Psoas muscle (tissue), 8 donors: ENCODE measurements around the gene SPPL2C. TPM values are rescaled to one million over a fixed set of nuclear protein-coding genes. Genes with fewer than 3 reads are reported as not detected.
A peak's percentile ranks its signal among the peaks of the same experiment; 100 is the strongest.

Experiments used
- ATAC-seq, 4 donors: fragments of 200-7000 bp; cut with Tn5 transposase; one replicate each; pipeline ENCODE4 v1.9.1; 2020; ENCODE audit warnings: moderate library complexity in 3 of 4, mild to moderate bottlenecking in 2 of 4
- DNase-seq, 2 donors: peaks; one replicate each; pipeline ENCODE4 v3.0.0-alpha.2; 2020
- H3K27ac ChIP-seq: fragments of 200-600 bp; one replicate; pipeline ENCODE4 v1.8.0; 2022
- H3K27me3 ChIP-seq, 3 donors: fragments of 200-600 bp in 1 of 3; one replicate each; pipeline versions ENCODE4 v1.6.1 to v1.8.0; 2013 to 2022; ENCODE audit warnings: low read length in 2 of 3, mild to moderate bottlenecking in 2 of 3, moderate library complexity in 1 of 3; ENCODE audit not compliant: insufficient read depth in 3 of 3
- H3K36me3 ChIP-seq, 2 donors: fragments of 200-600 bp in 1 of 2; one replicate each; pipeline versions ENCODE4 v1.6.1 to v1.8.0; 2013 to 2022; ENCODE audit warnings: low read depth in 1 of 2, mild to moderate bottlenecking in 1 of 2, moderate library complexity in 1 of 2; ENCODE audit not compliant: insufficient read depth in 1 of 2
- H3K4me1 ChIP-seq: fragments of 200-600 bp; one replicate; pipeline ENCODE4 v1.8.0; 2022
- H3K4me3 ChIP-seq: fragments of 200-600 bp; one replicate; pipeline ENCODE4 v1.8.0; 2022; ENCODE audit warnings: mild to moderate bottlenecking
- H3K9me3 ChIP-seq: fragments of 200-600 bp; one replicate; pipeline ENCODE4 v1.8.0; 2022
- CTCF ChIP-seq: fragments of 200-600 bp; IDR thresholded peaks from one replicate; pipeline ENCODE4 v1.8.0; 2022; ENCODE audit warnings: antibody characterized with exemption
- WGBS, 3 donors: extraction: QIAGEN DNeasy Blood & Tissue Kit; methylation state at CpG; one replicate each; pipeline versions ENCODE4 v1.1.6 to v1.1.7; 2013; 5-methylcytosine and 5-hydroxymethylcytosine counted together
- intact Hi-C, 2 donors: fragments of 100-400 bp; cut with DNase I; formaldehyde crosslinking; loops; one replicate each; pipeline versions ENCODE4 v1.11.0 to v1.14.2; 2022
- polyA plus RNA-seq, 3 donors: library from polyadenylated mRNA; stranded (reverse); fragments of 200-250 nt; gene quantifications; one replicate each; pipeline ENCODE4 v1.2.3, GENCODE V29; 2013
- total RNA-seq, 4 donors: library from RNA; stranded (reverse); fragmentation: NEBNext Ultra II Directional in 2 of 4; extraction: Animal tissue kit (Norgen Biotek cat#: 25700) in 2 of 4; gene quantifications; one replicate each; pipeline versions ENCODE4 v1.2.1 to v1.2.4, GENCODE V29; 2021 to 2023
- donor health status: healthy with polysubstance abuse.
- donor health status: DM: no; HTN: no; CAD: no; lungs with moderate emphysema.
- donor health status: Bipolar disorder and iron deficiency.
- donor health status: healthy.
- donor health status: DM: yes; HTN: yes; CAD: no.
- donor health status: DM: no; HTN: no; CAD: no.
- donor health status: DM: no; HTN: no; CAD: no.
- donor health status: DM: yes; HTN: yes; CAD: no.

The SPPL2C gene
- total and polyA plus RNA-seq, 7 donors = not detected

GRCh38 chr17:45894022-45894784, 49.5 kb downstream of the SPPL2C start, which contains the start of gene MAPT:
MAPT (plus strand) TSS chr17:45894554; CDS start chr17:45962338, 67,784 bp downstream.
- H3K27me3 ChIP-seq = no peaks in the 10 kb centered on the region
- peak; percentile 85 to 94 (median 90) for ATAC-seq
- WGBS, 3 donors = 0 to 1% (median 1%) methylated on average over 45 to 97 of the region's 97 CpGs
- no peaks in the 10 kb centered on the region for H3K9me3 ChIP-seq
- peak within 1 kb of the TSS; percentile 88 for H3K27ac ChIP-seq
- H3K4me3 ChIP-seq = peak within 1 kb of the TSS; percentile 97
- peak; percentile 98 for TF ChIP-seq CTCF
- intact Hi-C loops = loop anchor here (2.0 to 10.0 kb wide), 2 partner anchors 49 to 51 kb away; no protein-coding TSS in a partner anchor
- H3K4me1 ChIP-seq = peaks cover 23% of the 10 kb centered on the region
- DNase-seq = peak; percentile 93 to 97
- no peaks in the 10 kb centered on the region for H3K36me3 ChIP-seq

- peak; percentile 40 to 68 (median 62) for ATAC-seq
- TF ChIP-seq CTCF = no peak
- H3K9me3 ChIP-seq = no peaks in the 10 kb centered on the region
- no peaks in the 10 kb centered on the region for H3K27me3 ChIP-seq
- H3K4me1 ChIP-seq = peaks cover 36% of the 10 kb centered on the region
- peak; percentile 47 to 82 for DNase-seq
- peak overlapping the region; percentile 88 for H3K27ac ChIP-seq
- intact Hi-C loops = loop anchor here (2.0 to 10.0 kb wide), 2 partner anchors 47 to 49 kb away; no protein-coding TSS in a partner anchor
- H3K4me3 ChIP-seq = peak overlapping the region; percentile 97
- 0 to 1% (median 1%) methylated on average over 40 to 63 of the region's 63 CpGs for WGBS, 3 donors
- no peaks in the 10 kb centered on the region for H3K36me3 ChIP-seq
Observed at GRCh38 chr17:45895304-45895968, 50.8 kb downstream of the SPPL2C start.

GRCh38 chr17:45895969-45896785, 51.5 kb downstream of the SPPL2C start:
- TF ChIP-seq CTCF = no peak
- DNase-seq = peak; percentile 35 to 60
- Histone ChIP-seq H3K27ac (peak overlapping the region; percentile 88), H3K36me3 (no peaks in the 10 kb centered on the region), H3K9me3 (no peaks in the 10 kb centered on the region), H3K4me1 (peaks cover 43% of the 10 kb centered on the region), H3K4me3 (peak overlapping the region; percentile 97), H3K27me3 (no peaks in the 10 kb centered on the region)
- WGBS, 3 donors = 19 to 29% (median 20%) methylated on average over 55 of the region's 55 CpGs
- ATAC-seq = peak in 3 of 4 donors; percentile 12 to 24 (median 12)
- intact Hi-C loops = loop anchor here (2.0 to 10.0 kb wide), 2 partner anchors 47 to 49 kb away; no protein-coding TSS in a partner anchor

Other genes starting within 250 kb of the SPPL2C start
- under 1 TPM in 1 of 4 donors, not detected in 3; 0.30 TPM for gene CRHR1, start 60.6 kb upstream of the SPPL2C start, total RNA-seq
- under 1 TPM in 1 of 3 donors, not detected in 2; 0.09 TPM for gene CRHR1, start 60.6 kb upstream of the SPPL2C start, polyA plus RNA-seq
- gene MAPT, start 49.7 kb downstream of the SPPL2C start, total RNA-seq = 100 to 1,000 TPM; 104 to 253 (median 170) TPM
- gene MAPT, start 49.7 kb downstream of the SPPL2C start, polyA plus RNA-seq = 10 to 100 TPM; 16.0 to 61.3 (median 43.9) TPM
- 1 to 10 TPM in 1 of 4 donors, not detected in 3; 2.0 TPM for gene STH, start 154.4 kb downstream of the SPPL2C start, total RNA-seq
- gene STH, start 154.4 kb downstream of the SPPL2C start, polyA plus RNA-seq = under 1 TPM in 2 of 3 donors, not detected in 1; 0.25 to 0.26 TPM